NCI-H524 treated with DMSO at 0.1 percent for 48 hours (cell line): ENCODE results near the gene OIP5.
A peak's percentile ranks its signal among the peaks of the same experiment; 100 is the strongest.
"Not testable (repeated sequence)": the region's sequence is repeated elsewhere in the genome, so short reads cannot be mapped to it uniquely, and the experiment has no call there.

Experiments
- DNase-seq: peaks from one replicate; lab custom pipeline; 2025; lab: John Stamatoyannopoulos, UW

Gene OIP5

DNA sequence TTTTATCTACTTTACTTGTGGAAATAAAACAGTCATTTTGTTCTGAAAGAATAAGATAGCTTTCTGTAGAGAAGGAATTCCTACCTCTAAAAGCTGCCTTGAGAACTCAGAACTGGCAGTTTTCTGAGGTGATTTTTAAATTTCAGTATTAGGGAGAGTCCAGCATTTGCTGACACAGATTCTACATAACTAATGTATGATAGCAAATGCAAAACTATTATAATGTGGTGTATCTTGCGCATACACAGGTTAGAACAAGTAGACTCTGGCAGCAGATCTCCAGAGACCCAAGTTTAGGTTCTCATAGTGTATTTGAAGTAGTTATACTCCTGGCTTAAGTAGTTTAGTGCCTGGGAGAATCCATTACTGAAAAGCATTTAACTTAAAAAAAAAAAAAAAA, 30.8 kb downstream of the OIP5 start:
- DNase-seq, result no peak

DNA sequence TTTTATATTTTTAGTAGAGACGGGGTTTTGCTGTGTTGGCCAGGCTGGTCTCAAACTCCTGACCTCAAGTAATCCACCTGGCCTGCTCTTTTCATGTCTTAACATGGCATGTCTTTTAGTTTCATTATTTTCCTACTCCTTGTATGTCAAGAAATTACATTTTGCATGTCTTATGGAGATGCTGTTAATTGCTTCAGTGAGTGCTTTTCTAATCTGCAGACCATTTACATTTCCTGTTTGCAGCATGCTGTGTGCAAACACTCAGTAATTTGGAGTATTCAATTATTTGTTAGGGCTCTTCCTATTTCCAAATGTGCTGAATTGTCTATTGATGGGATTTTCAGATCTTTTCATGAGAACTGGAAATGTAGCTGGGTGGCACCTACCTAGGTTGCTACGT, 31.3 kb downstream of the OIP5 start:
- DNase-seq, result not testable (repeated sequence)

GRCh38 chr15:41292521-41292920, 39.9 kb downstream of the OIP5 start:
- no peak for DNase-seq

DNA sequence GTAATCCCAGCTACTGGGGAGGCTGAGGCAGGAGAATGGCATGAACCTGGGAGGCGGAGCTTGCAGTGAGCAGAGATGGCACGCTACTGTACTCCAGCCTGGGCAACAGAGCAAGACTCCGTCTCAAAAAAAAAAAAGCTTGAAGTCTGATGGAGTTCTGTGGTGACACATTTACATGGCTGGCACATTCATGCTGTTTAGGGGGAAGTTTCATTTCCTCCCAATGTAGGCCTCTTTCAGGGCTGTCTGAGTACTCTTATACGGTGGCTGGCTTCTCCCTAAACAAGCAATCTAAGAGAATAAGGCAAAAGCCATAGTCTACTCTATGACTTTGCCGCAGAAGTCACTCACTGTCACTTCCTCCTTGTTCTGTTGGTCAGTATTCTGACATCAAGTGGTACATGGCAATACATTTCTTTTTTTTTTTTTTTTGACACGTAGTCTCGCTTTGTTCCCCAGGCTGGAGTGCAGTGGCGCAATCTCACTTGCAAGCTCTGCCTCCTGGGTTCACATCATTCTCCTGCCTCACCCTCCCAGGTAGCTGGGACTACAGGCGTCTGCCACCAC, 41.2 kb downstream of the OIP5 start:
- DNase-seq, result no peak

DNA sequence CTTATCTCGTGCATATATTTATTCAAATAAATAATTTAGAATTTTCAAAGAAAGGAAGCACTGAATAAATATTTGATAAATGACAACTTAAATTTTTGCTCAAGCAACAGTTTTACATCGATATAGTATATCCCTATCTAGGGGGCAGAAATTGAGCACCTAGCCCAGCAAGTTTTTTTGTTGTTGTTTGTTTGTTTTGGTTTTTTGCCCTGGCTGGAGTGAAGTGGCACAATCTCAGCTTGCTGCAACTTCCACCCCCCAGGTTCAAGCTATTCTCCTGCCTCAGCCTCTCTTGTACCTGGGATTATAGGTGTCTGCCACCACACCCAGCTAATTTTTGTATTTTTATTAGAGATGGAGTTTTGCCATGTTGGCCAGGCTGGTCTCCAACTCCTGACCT, 42.4 kb downstream of the OIP5 start:
- no peak for DNase-seq

GRCh38 chr15:41288464-41288863, 43.9 kb downstream of the OIP5 start:
- no peak for DNase-seq

DNA sequence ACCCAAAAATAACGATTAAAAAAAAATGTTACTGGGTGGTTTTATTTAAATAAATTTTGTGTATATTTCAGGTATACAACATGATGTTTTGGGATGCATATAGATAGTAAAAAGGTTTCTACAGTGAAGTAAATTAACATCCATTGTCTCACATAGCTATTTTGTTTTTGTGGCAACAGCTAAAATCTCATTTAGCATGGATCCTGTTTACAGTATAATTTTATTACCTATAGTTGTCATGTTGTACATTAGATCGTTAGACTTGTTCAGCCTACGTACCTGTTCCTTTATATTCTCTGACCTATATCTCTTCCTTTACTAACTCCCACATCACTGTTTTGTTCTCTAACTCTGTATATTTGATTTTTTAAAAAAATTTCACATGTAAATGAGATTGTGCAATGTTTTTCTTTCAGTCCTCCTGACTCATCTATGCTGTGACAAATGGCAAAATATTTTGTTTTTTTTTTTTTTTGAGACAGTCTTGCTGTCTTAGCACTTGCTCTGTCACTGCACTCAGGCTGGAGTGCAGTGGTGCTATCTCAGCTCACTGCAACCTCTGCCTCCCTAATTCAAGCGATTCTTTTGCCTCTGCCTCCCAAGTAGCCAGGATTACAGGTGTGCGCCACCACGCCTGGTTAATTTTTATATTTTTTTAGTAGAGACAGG, 45.6 kb downstream of the OIP5 start:
- no peak for DNase-seq

DNA sequence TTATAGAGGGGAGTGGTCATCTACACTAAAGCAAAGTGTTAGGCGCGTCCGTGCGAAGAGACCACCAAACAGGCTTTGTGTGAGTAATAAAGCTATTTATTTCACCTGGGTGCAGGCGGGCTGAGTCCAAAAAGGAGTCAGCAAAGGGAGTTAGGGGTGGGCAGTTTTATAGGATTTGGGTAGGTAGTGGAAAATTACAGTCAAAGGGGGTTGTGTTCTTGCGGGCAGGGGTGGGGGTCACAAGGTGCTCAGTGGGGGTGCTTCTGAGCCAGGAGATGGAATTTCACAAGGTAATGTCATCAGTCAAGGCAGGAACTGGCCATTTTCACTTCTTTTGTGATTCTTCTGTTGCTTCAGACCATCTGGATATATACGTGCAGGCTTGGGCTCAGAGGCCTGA, 47.1 kb downstream of the OIP5 start:
- no peak for DNase-seq

GRCh38 chr15:41284427-41285177, 47.8 kb downstream of the OIP5 start:
- DNase-seq, result no peak

DNA sequence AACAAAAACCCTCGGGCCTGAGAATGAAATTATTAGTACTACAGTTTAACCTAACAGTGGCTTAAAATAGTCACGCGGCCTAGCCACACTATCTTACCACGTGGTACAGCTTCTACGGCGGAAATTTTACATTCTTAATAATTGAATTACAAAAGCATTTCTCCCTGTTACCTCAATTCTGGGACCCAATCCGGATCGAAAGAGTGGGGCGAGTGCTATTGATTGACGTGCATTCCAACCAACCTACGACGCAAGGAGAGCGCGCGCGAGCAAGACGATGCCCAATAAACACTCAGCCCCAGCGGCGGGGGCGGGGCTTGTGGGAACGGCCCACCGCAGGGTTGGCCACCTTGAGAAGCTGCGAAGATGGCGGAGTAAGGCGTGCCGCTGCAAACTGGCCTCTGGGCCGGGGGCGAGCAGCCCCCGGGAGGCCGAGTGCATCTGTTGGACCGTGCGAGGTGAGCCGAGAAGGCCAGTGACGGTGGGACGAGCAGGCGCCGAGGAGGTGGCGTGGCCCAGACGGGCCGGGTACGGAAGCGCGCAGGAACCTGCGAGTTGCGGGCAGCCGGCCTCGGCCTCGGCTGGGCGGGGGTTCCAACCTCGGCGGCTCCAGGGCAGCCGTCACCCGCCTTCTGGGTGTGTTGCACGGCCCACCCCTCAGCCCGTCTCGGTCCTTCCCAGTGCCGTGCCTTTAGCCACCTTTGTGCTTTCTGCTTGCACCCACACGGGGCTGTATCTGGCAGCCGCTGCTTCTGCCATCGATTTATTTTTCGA, 48.6 kb downstream of the OIP5 start:
- DNase-seq, result peak; percentile 97

DNA sequence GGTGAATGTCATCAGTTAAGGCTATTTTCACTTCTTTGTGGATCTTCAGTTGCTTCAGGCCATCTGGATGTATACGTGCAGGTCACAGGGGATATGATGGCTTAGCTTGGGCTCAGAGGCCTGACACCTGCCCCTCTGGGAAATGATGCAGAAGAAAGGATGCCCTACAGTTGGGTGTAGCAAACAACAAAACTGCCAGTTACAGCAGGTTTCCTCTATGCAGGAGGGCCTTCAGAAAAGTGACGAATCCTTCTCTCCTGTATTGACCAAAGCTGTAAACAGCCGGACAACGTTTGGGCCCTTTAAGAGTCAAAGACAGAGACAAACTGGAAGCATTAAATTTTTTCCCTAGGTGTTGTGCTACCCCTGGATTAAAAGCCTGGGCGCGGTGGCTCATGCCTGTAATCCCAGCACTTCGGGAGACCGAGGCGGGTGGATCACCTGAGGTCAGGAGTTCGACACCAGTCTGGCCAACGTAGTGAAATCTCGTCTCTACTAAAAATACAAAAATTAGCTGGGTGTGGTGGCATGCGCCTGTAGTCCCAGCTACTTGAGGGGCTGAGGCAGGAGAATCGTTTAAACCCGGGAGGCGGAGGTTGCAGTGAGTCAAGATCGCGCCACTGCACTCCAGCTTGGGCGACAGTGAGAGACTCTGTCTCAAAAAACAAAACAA, 49.3 kb downstream of the OIP5 start:
- not testable (repeated sequence) for DNase-seq

- DNase-seq, result not testable (repeated sequence)
Observed at GRCh38 chr15:41282436-41282835, 50.0 kb downstream of the OIP5 start.

- DNase-seq, result no peak
Observed at GRCh38 chr15:41281236-41281635, 51.2 kb downstream of the OIP5 start.

DNA sequence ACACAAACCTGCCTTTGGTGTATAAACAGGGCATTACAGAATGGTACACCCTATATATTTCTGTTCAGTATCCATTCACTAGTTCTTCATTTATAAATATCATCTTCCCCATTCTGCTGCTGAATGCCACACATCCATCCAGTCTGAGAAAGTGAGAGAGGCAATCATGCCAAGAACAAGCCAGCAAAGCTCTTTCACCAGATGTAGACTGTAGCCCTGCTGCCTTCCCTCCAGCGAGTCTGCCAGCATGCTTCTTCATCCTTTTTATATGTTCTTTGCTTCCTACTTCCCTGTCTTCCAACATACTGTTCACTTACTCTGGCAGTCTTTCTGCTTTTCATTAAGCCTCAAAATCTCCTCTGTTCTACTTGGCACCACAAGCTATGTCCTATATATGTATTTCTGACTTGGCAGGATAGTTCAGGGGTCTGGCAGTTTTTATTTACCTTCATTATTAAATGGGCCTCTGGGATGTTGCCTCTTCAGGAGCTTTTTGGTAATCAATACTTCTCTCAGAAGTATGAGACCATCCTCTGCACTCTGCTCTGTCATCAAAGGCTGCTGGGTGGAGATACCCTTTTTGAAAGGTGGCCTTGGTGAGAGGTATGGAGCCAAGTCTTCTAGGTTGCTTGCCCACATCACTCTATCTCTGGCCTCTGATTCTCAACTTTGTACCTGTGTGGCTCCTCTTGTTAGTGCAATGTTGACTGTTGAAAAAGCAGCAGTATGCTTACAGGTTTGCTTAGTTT, 52.7 kb downstream of the OIP5 start:
- no peak for DNase-seq

GRCh38 chr15:41278319-41278718, 54.1 kb downstream of the OIP5 start:
- no peak for DNase-seq

GRCh38 chr15:41276831-41277230, 55.6 kb downstream of the OIP5 start:
- no peak for DNase-seq

- DNase-seq, result no peak
Observed at GRCh38 chr15:41269887-41270286, 62.5 kb downstream of the OIP5 start.

DNA sequence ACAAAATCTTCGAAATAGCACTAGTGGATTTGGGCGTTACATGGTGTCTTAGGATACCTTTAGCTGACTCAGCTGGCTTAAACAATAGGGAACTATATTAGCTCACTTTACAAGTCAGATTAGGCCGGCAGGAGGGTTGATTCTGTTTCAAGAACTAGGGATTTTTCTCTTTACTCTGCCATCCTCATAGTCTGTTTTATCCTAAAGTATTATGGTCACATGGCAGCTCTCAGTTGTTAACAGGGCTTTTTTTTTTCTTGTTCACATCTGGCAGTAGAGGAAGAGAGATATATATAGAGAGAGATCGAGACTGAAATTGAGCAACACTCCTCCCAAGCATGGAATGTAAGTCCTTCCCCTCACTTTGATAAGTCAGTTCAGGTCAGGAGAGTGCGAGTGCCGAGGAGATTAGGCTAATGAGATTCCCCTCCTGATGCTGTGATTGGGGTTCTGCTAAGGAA, 68.5 kb downstream of the OIP5 start:
- DNase-seq, result no peak

DNA sequence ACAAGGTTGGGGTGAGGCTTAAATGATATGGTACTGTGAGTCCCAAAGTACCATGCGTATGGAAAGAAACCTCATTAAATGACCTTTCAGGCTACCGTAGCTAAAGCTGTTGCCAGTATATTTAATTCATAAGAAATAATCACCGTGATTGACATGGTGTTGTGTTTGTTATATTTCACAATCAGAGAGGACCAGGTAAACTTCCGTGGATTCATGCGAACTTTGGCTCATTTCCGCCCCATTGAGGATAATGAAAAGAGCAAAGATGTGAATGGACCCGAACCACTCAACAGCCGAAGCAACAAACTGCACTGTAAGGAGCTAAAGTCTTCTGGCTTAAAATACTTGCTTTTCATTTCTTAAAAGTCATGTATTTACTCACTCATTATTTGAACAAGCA, 69.8 kb downstream of the OIP5 start:
- no peak for DNase-seq

GRCh38 chr15:41260924-41261323, 71.5 kb downstream of the OIP5 start:
- not testable (repeated sequence) for DNase-seq

DNA sequence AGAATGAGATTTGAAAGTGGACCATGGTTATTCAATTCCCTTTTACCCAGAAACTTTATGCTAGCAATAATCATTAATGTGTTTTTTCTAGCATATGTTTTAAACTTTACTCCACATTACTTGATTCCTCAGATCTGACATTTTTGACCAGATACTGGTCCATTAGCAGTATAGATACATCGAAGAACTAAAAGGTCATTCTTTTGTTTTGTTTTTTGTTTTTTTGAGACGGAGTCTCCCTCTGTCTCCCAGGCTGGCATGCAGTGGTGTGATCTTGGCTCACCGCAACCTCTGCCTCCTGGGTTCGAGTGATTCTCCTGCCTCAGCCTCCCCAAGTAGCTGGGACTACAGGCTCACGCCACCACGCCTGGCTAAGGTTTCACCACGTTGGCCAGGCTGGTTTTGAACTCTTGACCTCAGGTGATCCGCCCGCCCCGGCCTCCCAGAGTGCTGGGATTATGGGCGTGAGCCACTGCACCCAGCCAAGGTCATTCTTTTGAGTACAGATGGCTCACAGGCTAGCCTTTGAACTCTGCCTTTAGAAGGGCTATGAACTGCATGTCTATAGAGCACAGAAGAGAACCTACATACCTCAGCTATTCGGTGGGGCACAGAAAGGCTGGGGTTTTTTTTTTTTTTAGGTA, 72.7 kb downstream of the OIP5 start:
- no peak for DNase-seq
